Stimulated activated CD8-positive, alpha-beta memory T cell treated with anti-CD3 and anti-CD28 coated beads, Interleukin-4, amount 100 ng/mL, for 1 hour (primary cell): ENCODE results near the gene DEXI.

Experiments
- DNase-seq, 2 donors: peaks; one replicate each; pipeline ENCODE4 v3.0.0-alpha.2; 2020; ENCODE audit warnings: low read depth in 2 of 2, low spot score in 1 of 2

DEXI gene

DNA sequence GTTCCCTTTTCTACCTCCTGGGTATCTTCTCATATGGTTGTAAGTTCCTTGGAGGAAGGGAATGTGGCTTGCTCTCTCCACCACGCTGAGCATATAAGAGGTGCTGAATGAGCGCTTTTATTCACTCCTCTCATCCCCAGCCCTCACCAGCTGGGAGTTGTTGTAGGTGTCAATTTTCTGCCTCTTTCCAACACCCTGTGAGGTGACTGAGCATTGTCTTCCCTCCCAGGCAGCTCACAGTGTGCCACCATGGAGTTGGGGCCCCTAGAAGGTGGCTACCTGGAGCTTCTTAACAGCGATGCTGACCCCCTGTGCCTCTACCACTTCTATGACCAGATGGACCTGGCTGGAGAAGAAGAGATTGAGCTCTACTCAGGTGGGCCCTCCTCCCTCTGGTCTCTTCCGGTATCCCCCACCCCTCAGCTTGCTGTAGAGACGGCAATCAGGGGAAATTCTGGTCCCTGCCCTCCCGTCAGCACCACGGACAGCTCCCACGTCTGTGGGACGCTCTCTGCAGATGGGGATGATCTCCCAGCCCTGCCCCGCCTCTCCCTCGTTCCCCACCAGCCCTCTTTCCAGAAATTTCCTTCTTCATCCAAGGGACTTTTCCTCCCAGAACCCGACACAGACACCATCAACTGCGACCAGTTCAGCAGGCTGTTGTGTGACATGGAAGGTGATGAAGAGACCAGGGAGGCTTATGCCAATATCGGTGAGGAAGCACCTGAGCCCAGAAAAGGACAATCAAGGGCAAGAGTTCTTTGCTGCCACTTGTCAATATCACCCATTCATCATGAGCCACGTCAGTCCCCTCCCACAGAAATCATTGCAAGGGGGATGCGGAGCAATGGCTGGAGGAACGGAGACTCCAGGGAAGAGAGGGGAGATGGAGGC, 47.0 kb downstream of the DEXI start:
- no peak for DNase-seq

DNA sequence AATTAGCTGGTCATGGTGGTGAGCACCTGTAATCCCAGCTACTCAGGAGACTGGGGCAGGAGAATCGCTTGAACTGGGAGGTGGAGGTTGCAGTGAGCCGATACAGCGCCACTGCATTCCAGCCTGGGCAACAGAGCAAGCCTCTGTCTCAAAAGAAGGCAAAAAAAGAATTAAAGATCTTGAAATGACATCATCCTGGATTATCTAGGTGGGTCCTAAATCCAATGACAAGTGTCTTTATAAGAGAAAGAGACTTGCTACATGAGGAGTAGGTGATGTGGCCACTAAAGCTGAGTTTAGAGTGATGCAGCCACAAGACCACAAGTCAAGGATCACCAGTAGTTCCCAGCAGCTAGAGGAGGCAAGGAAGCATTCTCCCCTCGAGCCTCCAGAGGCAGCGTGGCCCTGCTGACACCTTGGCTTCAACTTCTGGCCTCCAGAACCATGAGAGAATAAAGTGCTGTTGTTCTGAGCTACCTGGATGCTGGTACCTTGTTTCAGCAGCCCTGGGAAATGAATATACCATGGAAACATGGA, 49.4 kb downstream of the DEXI start:
- DNase-seq, result no peak

- no peak for DNase-seq
Measured at GRCh38 chr16:10889855-10890254, 52.4 kb downstream of the DEXI start.

GRCh38 chr16:10888320-10888937, 53.8 kb downstream of the DEXI start:
- DNase-seq, result no peak

GRCh38 chr16:10885246-10885645, 57.0 kb downstream of the DEXI start:
- DNase-seq, result no peak

DNA sequence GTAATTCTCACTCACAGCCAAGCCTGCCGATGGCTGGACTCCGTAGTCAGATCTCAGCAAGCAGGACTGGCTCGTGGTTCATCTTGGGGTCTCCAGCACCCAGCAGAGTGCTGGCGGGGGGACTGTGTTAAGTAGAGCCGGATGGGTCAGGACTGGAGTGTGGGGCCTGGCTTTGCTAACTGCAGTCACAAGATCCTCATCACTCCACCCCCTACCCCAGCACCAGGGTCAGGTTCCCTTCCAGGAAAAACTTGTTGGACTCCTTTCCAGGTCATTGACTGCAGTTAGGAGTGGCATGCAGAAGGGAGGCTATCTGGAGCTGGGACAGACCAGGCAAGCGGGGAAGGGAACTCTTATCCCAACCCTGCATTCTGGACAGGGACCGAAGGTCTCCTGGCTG, 59.3 kb downstream of the DEXI start:
- DNase-seq, result no peak

GRCh38 chr16:10881479-10882030, 60.7 kb downstream of the DEXI start:
- DNase-seq, result no peak

GRCh38 chr16:10880594-10881452, 61.4 kb downstream of the DEXI start:
- DNase-seq, result no peak

- DNase-seq, result no peak
Measured at GRCh38 chr16:10879681-10880589, 62.3 kb downstream of the DEXI start.
